NCI-H1092 (cell line): Measurements from ENCODE around the gene TXNDC12.

Source experiments
- DNase-seq: peaks from one replicate; lab custom pipeline; 2025; lab: John Stamatoyannopoulos, UW

TXNDC12 gene

DNA sequence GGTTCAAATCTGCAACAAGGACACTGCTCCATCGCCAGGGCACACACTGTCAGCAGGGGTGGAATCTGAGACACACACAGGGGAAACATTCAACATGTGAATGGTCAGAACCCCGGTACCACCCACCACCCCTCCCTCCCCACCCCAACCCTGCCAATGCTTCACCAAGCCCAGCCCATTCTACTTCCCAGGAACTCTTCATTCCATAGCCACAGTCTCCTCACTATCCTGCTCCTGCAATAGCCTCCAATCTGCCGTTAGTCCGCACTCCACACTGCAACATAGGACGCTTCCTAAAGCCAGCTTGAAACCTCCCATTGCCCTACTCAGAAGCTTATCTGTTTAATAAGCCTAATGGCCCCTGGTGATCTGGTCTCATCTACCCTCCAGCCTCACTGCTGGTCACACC is 57.0 kb downstream of the TXNDC12 start:
- DNase-seq: no peak

DNA sequence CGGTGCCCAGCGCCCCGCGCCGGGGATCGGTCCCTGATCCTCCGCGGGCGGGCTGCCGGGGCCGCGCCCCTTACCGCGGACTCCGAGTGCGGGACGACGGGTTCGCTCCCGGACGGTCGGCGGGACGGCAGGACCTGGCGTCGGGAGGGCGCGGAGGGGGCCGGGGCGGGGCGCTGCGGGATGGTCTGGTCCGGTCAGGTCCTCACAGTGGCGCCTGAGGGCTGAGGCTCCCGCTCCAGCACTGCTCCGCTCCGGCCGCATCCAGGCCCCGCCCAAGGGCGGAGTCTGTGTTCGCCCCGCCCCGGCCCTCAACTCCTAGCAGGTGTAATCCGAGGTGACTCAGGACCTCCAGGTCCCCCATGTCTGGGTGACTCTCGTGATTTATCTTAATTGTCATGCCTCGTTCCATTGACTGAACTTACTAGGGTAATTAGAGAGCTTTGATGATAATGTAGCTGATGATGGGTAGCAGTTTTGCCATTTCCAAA is 64.5 kb downstream of the TXNDC12 start, which contains the start of gene RAB3B:
TSS of gene RAB3B (minus strand) at position 223 of the 488 bp plus-strand sequence. CDS start 13,583 bp downstream, outside the sequence.
- peak; percentile 26 for DNase-seq

DNA sequence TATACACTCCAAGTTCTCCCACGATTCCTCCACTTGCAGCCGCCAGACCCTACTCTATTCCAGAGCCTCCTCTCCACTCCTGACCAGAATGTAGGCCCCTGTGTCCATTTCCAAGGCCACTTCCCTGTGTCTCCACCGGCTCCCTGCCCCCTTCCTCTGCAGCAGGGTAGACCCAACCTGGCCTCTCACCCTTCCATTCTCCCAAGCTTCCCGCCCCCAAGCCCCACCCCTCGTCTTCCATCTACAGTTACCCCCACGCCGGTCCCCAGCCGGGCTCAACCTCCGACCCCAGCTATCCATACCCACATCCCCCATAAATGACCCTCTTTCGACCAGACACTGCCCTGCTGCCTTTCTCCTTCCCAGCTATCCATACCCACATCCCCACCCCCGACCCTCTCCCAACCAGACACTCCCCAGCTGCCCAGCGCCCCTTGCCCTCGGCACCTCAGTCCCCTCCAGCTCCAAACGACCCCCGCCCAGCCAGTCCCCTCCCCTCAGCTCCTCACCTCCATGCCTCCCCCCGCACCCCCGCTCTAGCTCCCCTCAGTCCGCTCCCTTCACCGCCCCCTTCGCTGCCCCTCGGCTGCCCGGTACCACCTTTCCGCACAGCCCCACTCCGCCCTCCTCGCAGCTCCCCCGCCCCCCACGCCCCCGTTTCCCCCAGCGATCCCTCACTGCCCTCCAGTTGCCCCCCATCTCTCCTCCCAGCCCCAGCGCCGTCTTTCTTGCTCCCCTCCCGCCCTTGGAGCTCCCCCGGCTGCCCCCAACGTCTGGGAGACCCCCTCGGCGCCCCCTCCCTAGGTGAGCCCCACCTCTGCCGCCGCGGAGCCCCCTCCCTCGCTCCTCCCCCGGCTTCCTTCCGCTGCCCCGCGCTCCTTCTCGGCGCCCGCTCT is 65.2 kb downstream of the TXNDC12 start:
- no peak for DNase-seq

DNA sequence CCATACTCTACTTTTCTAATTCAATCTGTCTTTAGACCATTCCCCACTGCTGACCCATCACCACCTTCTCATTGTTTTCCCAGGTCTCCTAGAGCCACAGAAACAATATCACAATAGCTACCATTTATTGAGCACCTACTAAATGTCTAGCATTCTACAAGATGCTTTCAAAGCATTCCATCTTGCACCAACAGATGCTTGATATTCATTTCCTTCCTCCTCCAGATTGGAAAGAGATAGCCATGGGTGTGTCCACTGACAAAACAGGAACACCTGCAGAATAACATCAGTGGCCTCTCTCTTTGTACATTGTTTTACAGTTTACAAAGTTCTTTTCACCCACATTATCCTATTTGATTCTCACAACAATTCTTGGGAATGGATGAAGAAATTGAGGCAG is 66.7 kb downstream of the TXNDC12 start:
- DNase-seq: no peak

DNA sequence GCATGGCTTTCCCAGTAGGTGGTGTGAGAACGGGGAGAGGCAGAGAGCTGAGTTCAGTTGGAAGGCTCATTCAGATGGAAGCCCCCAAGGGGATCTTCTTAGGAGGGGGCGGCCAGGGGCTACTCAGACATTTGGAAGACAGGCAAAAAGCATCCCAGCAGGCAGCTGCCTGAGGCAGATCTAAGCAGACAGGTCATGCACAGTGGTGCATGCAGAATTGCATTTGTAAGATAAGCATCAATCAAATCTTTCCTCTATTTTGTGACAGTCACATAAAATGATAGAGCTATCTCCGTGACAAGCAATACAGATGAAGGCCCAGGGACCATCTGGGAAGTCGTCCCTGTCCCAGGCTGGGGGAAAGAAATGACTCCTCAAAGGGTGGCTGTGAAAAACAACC is 68.3 kb downstream of the TXNDC12 start:
- no peak for DNase-seq

DNA sequence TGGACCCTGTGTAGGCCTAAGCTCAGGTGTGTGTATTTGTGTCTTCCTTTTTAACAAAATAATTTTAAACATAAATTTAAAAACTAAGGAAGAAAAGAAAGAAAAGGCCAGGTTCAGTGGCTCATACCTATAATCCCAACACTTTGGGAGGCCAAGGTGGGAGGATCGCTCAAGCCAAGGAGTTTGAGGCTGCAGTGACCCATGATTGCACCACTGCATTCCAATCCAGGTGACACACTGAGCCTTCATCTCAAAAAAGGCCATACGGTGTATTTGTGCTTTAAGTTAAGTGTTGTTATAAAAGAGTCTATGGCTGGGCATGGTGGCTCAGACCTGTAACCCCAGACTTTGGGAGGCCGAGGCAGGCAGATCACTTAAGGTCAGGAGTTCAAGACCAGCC is 72.8 kb downstream of the TXNDC12 start:
- no peak for DNase-seq

DNA sequence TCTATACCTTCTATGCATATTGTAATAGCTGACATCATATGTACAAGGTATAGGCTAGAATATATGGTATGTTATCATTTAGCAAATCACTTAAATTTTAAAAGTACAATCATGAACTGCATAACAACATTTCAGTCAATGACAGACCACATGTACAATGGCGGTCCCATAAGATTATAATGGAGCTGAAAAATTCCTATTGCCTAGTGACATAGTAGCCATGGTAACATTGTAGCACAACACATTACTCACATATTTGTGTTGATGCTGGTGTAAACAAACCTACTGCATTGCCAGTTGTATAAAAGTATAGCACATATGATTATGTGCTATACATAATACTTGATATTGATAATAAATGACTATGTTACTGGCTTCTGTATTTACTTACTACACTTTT is 73.4 kb downstream of the TXNDC12 start:
- no peak for DNase-seq

DNA sequence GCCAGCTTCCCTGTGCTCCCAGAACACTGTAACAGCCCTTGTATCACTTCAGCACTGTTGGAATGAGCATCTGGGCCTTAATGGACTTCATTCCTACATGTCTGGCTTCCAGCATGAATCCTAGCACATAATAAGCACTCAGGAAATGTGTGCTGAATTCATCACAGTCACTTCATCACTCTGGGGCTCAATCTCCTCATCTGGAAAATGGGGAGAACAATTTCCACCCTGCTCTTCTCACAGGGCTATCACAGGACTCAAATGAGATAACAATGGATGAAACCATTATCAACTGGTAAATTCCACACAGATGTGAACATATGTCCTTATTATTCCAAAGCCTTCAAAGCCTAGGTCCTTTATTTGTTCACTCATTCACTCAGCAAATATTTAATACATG is 76.9 kb downstream of the TXNDC12 start:
- no peak for DNase-seq

DNA sequence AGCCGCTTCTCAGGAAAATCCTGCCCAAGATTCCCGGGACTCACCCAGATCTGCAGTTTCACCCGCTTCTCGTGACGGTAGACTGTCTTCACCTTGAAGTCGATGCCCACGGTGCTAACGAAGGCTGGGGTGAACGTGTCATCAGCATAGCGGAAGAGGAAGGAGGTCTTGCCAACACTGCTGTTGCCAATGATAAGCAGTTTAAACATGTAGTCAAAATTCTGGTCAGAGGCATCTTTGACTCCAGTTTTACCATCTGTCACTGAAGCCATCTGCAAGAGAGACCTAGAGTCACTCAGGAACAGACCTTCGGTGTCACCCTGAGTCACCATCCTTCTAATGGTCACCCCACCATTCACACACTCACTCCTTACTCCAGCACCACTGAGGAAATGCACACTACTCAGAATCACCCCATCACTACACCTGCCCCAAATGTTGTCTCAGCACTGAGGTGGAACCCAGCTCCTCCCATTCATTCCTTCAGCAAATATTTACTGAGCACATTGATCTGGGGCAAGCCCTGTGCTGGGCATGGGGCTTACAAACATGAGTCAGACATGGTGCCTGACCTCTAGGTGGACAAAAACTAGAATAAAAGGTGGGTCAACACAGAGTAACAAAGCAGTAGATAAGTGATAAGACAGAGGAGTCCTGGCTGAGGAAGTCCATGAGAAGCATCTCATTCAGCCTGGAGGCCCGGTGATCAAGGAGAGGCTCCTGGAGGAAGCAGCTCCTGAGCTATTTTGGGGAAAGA is 78.0 kb downstream of the TXNDC12 start:
- no peak for DNase-seq

DNA sequence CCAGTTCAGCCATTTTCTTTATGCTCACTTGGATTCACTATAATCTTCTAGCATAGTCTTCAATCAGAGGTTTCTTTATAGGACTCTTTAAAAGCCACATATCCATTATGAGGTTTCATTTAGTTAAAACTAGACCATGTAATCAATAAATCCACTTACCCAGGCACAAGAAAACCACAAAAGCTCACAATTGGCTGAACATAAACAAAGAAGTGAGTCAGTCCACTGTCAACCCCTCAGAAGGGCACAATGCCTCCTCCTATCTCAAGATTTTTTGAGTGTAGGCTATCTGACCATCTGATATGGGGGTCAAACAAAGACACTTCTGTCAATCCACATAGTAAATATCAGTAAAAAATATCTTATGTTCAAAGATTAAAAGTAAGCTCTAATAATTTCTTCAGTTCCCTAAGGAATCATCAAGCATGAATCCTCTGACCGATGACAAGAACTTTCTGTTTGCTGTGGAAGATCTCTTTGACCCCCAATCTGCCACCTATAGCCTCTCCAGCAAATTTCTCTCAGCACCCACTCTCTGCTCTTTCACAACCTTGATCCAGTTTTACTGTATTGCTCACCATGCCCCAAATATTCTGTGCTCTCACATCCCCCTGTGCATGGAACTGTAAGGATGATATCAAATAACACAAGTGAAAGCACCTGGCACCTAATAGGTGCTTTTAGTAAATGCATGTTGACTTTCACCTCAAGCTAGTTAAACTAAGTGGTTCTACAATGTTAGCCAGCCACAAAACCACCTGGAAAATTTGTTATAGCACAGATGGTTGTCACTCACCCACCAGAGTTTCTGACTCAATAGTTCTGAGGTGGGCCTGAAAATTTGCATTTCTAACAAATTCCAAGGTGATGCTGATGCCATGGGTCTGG is 81.2 kb downstream of the TXNDC12 start:
- no peak for DNase-seq
